GM12892 (cell line): ENCODE measurements around the gene WNT8B.

Source experiments
- DNase-seq: peaks from one replicate; pipeline ENCODE4 v3.0.0; 2011; ENCODE audit not compliant: insufficient read length
- FAIRE-seq: peaks from 2 replicates; lab custom pipeline; 2011; peaks lifted over from hg19 to GRCh38; lab: Jason Lieb, UNC
- POLR2A ChIP-seq: IDR thresholded peaks from 2 replicates; pipeline ENCODE4 v1.6.1; 2011; ENCODE audit warnings: low read depth, low read length, control low read depth
- POLR2AphosphoS5 ChIP-seq: IDR thresholded peaks from 2 replicates; pipeline ENCODE4 v1.6.1; 2011; ENCODE audit warnings: low read depth, low read length, control low read depth
- TAF1 ChIP-seq: IDR thresholded peaks from 2 replicates; pipeline ENCODE4 v1.6.1; 2011; ENCODE audit warnings: low read depth, mild to moderate bottlenecking, control low read depth, low read length, borderline replicate concordance

WNT8B gene

DNA sequence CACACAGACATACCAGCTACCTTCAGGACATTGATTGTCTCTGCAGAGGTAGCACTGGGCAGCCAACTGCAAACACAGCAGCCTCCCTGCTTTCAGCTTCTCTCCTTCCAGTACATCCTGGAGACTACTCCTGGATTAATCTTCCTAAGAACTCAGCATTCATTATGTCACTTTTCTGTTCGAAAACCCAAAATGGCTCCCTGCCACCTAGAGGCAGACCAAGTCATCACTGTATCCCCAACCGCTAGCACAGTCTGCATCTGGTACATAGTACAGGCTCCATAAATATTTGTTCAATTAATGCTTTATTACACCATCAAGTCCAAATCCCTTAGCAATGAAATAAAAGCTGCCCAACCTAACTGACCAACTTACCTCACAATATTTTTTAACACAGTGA lies 61.8 kb downstream of the WNT8B start:
- no peak for FAIRE-seq
- no peak for DNase-seq
- TF ChIP-seq POLR2A: no peak
- no peak for TF ChIP-seq TAF1

DNA sequence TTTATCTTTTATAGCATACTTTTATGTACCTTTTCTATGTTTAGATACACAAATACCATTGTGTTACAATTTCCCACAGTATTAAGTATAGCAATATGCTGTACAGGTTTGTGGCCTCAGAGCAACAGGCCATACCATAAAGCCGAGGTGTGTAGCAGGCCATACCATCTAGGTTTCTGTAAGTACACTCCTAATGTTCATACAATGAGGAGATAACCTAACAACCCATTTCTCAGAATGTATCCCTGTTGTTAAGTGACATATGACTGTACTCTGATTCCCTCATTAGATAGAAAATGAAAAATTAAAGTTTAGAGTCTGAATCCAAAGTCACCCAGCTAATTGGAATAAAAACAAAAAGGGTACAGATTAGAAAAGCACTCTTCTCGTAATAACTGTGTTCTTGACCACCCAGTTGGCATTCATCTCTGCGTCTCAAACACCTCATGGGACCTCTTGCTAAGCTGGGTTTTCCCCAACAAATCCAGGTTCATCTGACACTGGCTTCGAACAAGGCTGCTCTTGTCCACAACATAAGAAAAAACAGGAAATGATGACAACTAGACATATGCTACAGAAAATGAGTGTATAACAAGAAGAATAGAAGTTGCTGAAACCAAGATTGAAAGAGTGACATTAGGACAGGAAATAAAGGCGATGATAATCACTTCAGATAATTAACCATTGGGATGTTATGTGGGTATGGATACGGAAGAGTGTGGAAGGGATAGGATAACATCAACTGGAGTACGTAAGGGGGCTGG lies 65.5 kb downstream of the WNT8B start:
- TF ChIP-seq POLR2AphosphoS5 (no peak), TAF1 (no peak), POLR2A (no peak)
- DNase-seq: no peak
- FAIRE-seq: peak; percentile 82

DNA sequence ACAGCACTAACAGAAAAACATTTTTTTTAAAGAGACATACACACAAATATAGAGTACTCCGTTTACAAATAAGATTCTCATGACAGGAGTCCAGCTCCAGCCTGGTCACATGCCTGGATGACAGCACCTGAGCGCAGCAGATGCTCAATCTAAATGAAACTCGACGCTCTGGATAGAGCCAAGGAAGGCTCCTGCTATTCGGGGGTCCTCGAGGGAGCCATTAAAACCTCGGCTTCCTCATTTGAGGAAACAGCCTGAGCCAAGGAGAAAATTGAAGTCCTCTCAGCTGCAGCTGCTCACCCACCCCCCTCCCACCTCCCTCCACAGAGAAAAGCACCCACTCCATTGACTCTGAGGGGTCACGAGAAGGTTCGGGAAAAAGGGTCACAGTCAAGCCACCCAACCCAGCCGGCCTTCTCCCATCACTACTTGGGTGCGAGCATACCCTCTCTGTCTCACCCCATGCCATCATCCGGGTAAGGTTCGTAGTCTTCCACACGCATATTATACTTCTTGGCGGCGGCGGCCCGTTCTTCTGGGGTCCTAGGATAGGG lies 66.2 kb downstream of the WNT8B start:
- no peak for TF ChIP-seq TAF1
- no peak for TF ChIP-seq POLR2A
- no peak for TF ChIP-seq POLR2AphosphoS5
- DNase-seq (no peak), FAIRE-seq (peak; percentile 17)

DNA sequence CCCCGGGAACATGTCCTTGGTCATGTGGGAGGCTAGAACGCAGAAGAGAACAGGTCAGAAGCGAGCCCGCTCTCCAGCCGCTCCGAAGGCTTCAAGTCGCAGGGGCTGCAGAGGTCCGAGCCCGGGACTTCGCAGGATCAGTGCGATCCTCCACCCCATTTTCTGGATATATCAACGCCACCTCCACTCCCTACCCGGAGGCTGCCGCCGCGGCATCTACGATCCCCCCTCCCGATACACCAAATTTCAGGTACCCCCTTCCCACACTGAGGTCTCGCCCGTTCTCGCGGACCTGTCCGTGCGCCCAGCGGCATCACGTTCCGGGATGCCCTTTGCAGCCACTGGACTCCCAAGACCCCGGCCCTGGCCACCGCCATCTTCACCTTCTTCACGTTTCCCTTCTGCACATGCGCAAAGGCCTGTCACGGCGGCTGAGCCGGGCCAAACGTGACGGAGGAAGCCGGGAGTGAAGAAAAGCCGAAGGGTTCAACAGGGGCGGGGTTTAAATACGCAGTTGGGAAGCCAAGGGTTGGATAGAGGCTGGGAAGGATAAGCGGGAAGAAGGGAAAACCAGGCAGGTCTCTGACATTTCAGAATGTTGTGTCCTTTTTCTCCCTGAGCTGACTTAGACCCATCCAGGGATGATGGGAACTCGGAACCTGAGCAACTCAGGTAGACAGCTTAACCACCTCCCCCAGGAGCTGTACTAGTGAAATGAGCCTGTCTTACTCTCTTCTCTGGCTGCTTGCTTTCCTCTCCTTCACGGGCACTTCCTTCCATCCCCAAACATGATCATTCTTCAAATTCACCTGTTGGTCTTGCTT lies 66.9 kb downstream of the WNT8B start, which contains the start of gene NDUFB8:
NDUFB8 (minus strand) TSS at position 397 of the 824 bp plus-strand sequence; CDS start at position 377, 20 bp downstream.
- DNase-seq: peak; percentile 60
- peak; percentile 79 for TF ChIP-seq POLR2AphosphoS5
- peak; percentile 75 for TF ChIP-seq TAF1
- peak; percentile 86 for TF ChIP-seq POLR2A
- peak; percentile 91 for FAIRE-seq

DNA sequence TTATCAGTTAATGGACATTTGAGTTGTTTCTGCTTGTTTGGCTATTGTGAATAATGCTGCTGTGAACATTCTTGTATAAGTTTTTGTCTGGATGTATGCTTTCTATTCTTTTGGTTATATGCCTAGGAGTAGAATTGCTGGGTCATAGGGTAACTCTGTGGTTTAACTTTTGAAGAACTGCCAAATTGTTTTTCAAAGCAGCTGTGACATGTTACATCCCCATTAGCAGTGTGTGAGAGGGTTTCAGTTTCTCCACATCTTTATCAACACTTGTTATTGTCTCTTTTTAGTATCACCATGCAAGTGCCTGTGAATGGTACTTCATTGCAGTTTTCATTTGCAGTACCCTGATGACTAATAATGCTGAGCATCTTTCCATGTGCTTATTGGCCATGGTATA lies 69.0 kb downstream of the WNT8B start:
- TF ChIP-seq POLR2AphosphoS5 (no peak), TAF1 (no peak), POLR2A (no peak)
- DNase-seq (no peak), FAIRE-seq (no peak)
